ENCODE results near the gene FSTL4. TPM values are rescaled to one million over a fixed set of nuclear protein-coding genes. Genes with fewer than 3 reads are reported as not detected.

Gene FSTL4
- total and polyA plus RNA-seq, 9 donors: 0.07 to 0.22 (median 0.15) TPM; not detected in 4

GRCh38 chr5:133304178-133304577 is 308.2 kb downstream of the FSTL4 start:
- DNase-seq: no peak
- Histone ChIP-seq H3K27me3 (no peaks in the 10 kb centered on the region), H3K4me1 (ENCODE audit: insufficient read depth) (no peaks in the 10 kb centered on the region), H3K4me3 (no peak overlapping the region), H3K36me3 (no peaks in the 10 kb centered on the region), H3K9me3 (no peaks in the 10 kb centered on the region), H3K27ac (no peak overlapping the region)
- TF ChIP-seq CTCF (IDR thresholded peaks at IDR 0.05) (no peak), POLR2A (IDR thresholded peaks at IDR 0.05) (no peak), EP300 (IDR thresholded peaks at IDR 0.05) (no peak)
- 31 to 41% (median 32%) methylated on average over 2 of the region's 2 CpGs for WGBS, 3 donors
- intact Hi-C loops (cut with DNase I): no loop called here

- no peaks in the 10 kb centered on the region for H3K4me1 ChIP-seq (ENCODE audit: insufficient read depth)
Measured at GRCh38 chr5:133303298-133303697, 309.0 kb downstream of the FSTL4 start.

GRCh38 chr5:133299728-133300127 is 312.6 kb downstream of the FSTL4 start:
- intact Hi-C loops (cut with DNase I): no loop called here
- no peak for TF ChIP-seq CTCF (IDR thresholded peaks at IDR 0.05)
- no peak for TF ChIP-seq POLR2A (IDR thresholded peaks at IDR 0.05)
- Histone ChIP-seq H3K4me1 (ENCODE audit: insufficient read depth) (no peaks in the 10 kb centered on the region), H3K27me3 (no peaks in the 10 kb centered on the region), H3K4me3 (no peak overlapping the region), H3K36me3 (no peaks in the 10 kb centered on the region), H3K9me3 (no peaks in the 10 kb centered on the region), H3K27ac (no peak overlapping the region)
- WGBS, 3 donors: 80 to 83% (median 80%) methylated on average over 3 of the region's 3 CpGs
- DNase-seq: no peak

More at GRCh38 chr5:133303298-133303697, 309.0 kb downstream of the FSTL4 start:
- 67 to 78% (median 70%) methylated on average over 2 of the region's 2 CpGs for WGBS, 3 donors
- TF ChIP-seq CTCF (IDR thresholded peaks at IDR 0.05): no peak
- TF ChIP-seq EP300 (IDR thresholded peaks at IDR 0.05): no peak
- TF ChIP-seq POLR2A (IDR thresholded peaks at IDR 0.05): no peak
- H3K36me3 ChIP-seq: no peaks in the 10 kb centered on the region
- no peaks in the 10 kb centered on the region for H3K9me3 ChIP-seq
- intact Hi-C loops (cut with DNase I): no loop called here
- no peak for DNase-seq
- H3K27ac ChIP-seq: no peak overlapping the region
- H3K27me3 ChIP-seq: no peaks in the 10 kb centered on the region
- no peak overlapping the region for H3K4me3 ChIP-seq

- no peak for DNase-seq
- Histone ChIP-seq H3K4me1 (ENCODE audit: insufficient read depth) (no peaks in the 10 kb centered on the region), H3K27ac (no peak overlapping the region), H3K4me3 (no peak overlapping the region), H3K27me3 (no peaks in the 10 kb centered on the region), H3K9me3 (no peaks in the 10 kb centered on the region), H3K36me3 (no peaks in the 10 kb centered on the region)
- 33 to 67% (median 42%) methylated on average over 1 of the region's 1 CpG for WGBS, 3 donors
- no peak for TF ChIP-seq POLR2A (IDR thresholded peaks at IDR 0.05)
- no peak for TF ChIP-seq CTCF (IDR thresholded peaks at IDR 0.05)
- TF ChIP-seq EP300 (IDR thresholded peaks at IDR 0.05): no peak
- intact Hi-C loops (cut with DNase I): no loop called here
Measured at GRCh38 chr5:133299021-133299420, 313.3 kb downstream of the FSTL4 start.

GRCh38 chr5:133298447-133298846 is 313.9 kb downstream of the FSTL4 start:
- 86 to 94% (median 86%) methylated on average over 4 of the region's 4 CpGs for WGBS, 3 donors
- DNase-seq: no peak
- Histone ChIP-seq H3K9me3 (no peaks in the 10 kb centered on the region), H3K4me1 (ENCODE audit: insufficient read depth) (no peaks in the 10 kb centered on the region), H3K36me3 (no peaks in the 10 kb centered on the region), H3K27ac (no peak overlapping the region), H3K4me3 (no peak overlapping the region), H3K27me3 (no peaks in the 10 kb centered on the region)
- intact Hi-C loops (cut with DNase I): no loop called here
- no peak for TF ChIP-seq EP300 (IDR thresholded peaks at IDR 0.05)
- TF ChIP-seq CTCF (IDR thresholded peaks at IDR 0.05): no peak
- TF ChIP-seq POLR2A (IDR thresholded peaks at IDR 0.05): no peak

All from ovary (tissue), 9 donors.